ENCODE results near the gene CDH26.

- no peak for TF ChIP-seq CTCF (IDR thresholded peaks at IDR 0.05)
- no peak for TF ChIP-seq POLR2A (IDR thresholded peaks at IDR 0.05)
Observed at GRCh38 chr20:60056407-60057122, 98.3 kb downstream of the CDH26 start.

Data from uterus (tissue), 2 donors.